ENCODE data around the gene TNFRSF13B.

DNA sequence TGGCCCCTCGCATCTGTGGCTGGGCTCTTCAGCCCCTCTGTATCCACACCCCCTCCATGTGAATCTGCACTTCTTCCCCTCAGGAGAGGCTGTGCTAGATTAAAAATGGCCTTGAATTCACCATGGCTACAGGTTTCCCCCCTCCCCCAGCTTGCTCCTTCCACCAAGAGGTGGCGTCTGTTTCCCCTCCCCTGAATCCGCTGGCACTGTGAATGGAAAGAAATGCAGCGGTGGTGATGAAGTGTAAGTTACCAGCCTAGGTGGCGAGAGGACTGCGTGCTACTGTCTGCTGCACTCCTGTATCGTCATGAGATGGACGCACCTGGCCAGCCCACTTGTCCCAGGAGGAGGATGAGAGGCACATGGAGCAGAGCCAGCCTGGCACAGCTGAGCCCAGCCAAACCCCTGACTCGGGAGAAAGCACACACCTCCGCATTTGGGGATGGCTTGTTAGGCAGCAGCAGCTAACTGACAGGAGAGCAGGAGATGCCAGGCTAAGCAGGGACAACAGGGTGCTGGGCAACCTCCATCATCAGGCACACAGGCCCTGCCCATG is 26.2 kb downstream of the TNFRSF13B start:
- no peak for TF ChIP-seq CTCF (conservative IDR thresholded peaks at IDR 0.05 in 1 of 2, IDR thresholded peaks at IDR 0.05 in 1 of 2; ENCODE audit: low read depth in 1 of 2, low read length in 2 of 2)
- TF ChIP-seq EZH2 (IDR thresholded peaks at IDR 0.05; ENCODE audit: low read length, missing control alignments), result no peak
